ENCODE results near the gene DNAJB13.

GRCh38 chr11:73913472-73913871 lies 37.4 kb upstream of the DNAJB13 start:
- TF ChIP-seq HOXC10 (CRISPR knock-in tag; IDR thresholded peaks at IDR 0.05) (no peak), ZNF510 (tag by site-specific recombination; IDR thresholded peaks at IDR 0.05; ENCODE audit: insufficient replicate concordance) (no peak)

Measured in HEK293 (cell line).